Neural cell (in vitro differentiated cells): ENCODE results near the gene KLHDC3. TPM values are rescaled to one million over a fixed set of nuclear protein-coding genes. Genes with fewer than 3 reads are reported as not detected.

ENCODE experiments used
- H2AFZ ChIP-seq: fragments of 200-600, 300-800 bp; sonication (generic), shearing (Covaris generic); 2 replicates; pipeline ENCODE4 v1.6.0; 2014; ENCODE audit warnings: low read depth, mild to moderate bottlenecking, antibody characterized with exemption, low read length, moderate library complexity
- H3F3A ChIP-seq: fragments of 200-600 bp; shearing (Covaris generic); 2 replicates; pipeline ENCODE4 v1.6.1; 2016; ENCODE audit warnings: mild to moderate bottlenecking, moderate library complexity, mixed read lengths, antibody characterized with exemption, low read length; ENCODE audit not compliant: insufficient read depth, poor library complexity, severe bottlenecking
- H3K27ac ChIP-seq: fragments of 200-600, 300-800 bp; sonication (generic), shearing (Covaris generic); 2 replicates; pipeline ENCODE4 v1.5.1; 2014; ENCODE audit warnings: mild to moderate bottlenecking, low read length, moderate library complexity
- H3K27me3 ChIP-seq: fragments of 300-800, 200-600 bp; sonication (generic), shearing (Covaris generic); 2 replicates; pipeline ENCODE4 v1.6.0; 2014; ENCODE audit warnings: mild to moderate bottlenecking, low read depth, low read length, moderate library complexity; ENCODE audit not compliant: insufficient read depth
- H3K36me3 ChIP-seq: fragments of 300-800, 200-600 bp; sonication (generic), shearing (Covaris generic); 2 replicates; pipeline ENCODE4 v1.5.1; 2014; ENCODE audit warnings: mild to moderate bottlenecking, antibody characterized with exemption, low read length, moderate library complexity; ENCODE audit not compliant: insufficient read depth
- H3K4me2 ChIP-seq: fragments of 300-800, 200-600 bp; sonication (generic), shearing (Covaris generic); 2 replicates; pipeline ENCODE4 v1.6.0; 2014; ENCODE audit warnings: mild to moderate bottlenecking, low read length
- H3K4me3 ChIP-seq: fragments of 300-800, 200-600 bp; sonication (generic), shearing (Covaris generic); 2 replicates; pipeline ENCODE4 v1.5.1; 2014; ENCODE audit warnings: mild to moderate bottlenecking, low read length, moderate library complexity
- H3K79me2 ChIP-seq: fragments of 200-600 bp; shearing (Covaris generic); replicated peaks from 2 replicates; pipeline ENCODE4 v1.6.0; 2014; ENCODE audit warnings: mild to moderate bottlenecking, low read length, moderate library complexity; ENCODE audit not compliant: insufficient read depth
- H3K9ac ChIP-seq: fragments of 300-800, 200-600 bp; sonication (generic), shearing (Covaris generic); 2 replicates; pipeline ENCODE4 v1.6.1; 2016; ENCODE audit warnings: mild to moderate bottlenecking, low read length, mixed read lengths
- H3K9me2 ChIP-seq: fragments of 200-600 bp; shearing (Covaris generic); 2 replicates; pipeline ENCODE4 v1.6.1; 2016; ENCODE audit warnings: mild to moderate bottlenecking, low read length, mixed read lengths; ENCODE audit not compliant: insufficient read depth
- H3K9me3 ChIP-seq: fragments of 200-600, 300-800 bp; sonication (generic), shearing (Covaris generic); 2 replicates; pipeline ENCODE4 v1.6.1; 2016; ENCODE audit warnings: mild to moderate bottlenecking, mixed run types, low read length, moderate library complexity, mixed read lengths
- H4K20me1 ChIP-seq: fragments of 200-600 bp; shearing (Covaris generic); 2 replicates; pipeline ENCODE4 v1.6.1; 2016; ENCODE audit warnings: mild to moderate bottlenecking, mixed run types; ENCODE audit not compliant: insufficient read depth
- EP300 ChIP-seq: fragments of 450-650 bp; conservative IDR thresholded peaks from 2 replicates; pipeline ENCODE4 v1.6.1; 2014; ENCODE audit warnings: antibody characterized with exemption, mild to moderate bottlenecking, moderate library complexity; ENCODE audit not compliant: poor library complexity, severe bottlenecking
- EZH2 ChIP-seq: fragments of 200-600, 300-800 bp; shearing (Covaris generic), sonication (generic); IDR thresholded peaks from 2 replicates; pipeline ENCODE4 v1.6.1; 2014; ENCODE audit warnings: antibody characterized with exemption, low read length, borderline replicate concordance, mild to moderate bottlenecking; ENCODE audit not compliant: insufficient read depth, poor library complexity, severe bottlenecking
- MXI1 ChIP-seq: fragments of 450-650 bp; conservative IDR thresholded peaks from 2 replicates; pipeline ENCODE4 v1.6.1; 2014; ENCODE audit warnings: antibody characterized with exemption, mild to moderate bottlenecking; ENCODE audit not compliant: poor library complexity, severe bottlenecking
- POLR2AphosphoS5 ChIP-seq: IDR thresholded peaks from 2 replicates; pipeline ENCODE4 v1.6.1; 2012
- RAD21 ChIP-seq: fragments of 450-650 bp; conservative IDR thresholded peaks from 2 replicates; pipeline ENCODE4 v1.6.1; 2014; ENCODE audit warnings: antibody characterized with exemption, mild to moderate bottlenecking, moderate library complexity
- REST ChIP-seq: IDR thresholded peaks from 2 replicates; pipeline ENCODE4 v1.6.1; 2012; ENCODE audit warnings: borderline replicate concordance
- SMC3 ChIP-seq: fragments of 450-650 bp; conservative IDR thresholded peaks from 2 replicates; pipeline ENCODE4 v1.6.1; 2014; ENCODE audit warnings: antibody characterized with exemption, mild to moderate bottlenecking, moderate library complexity; ENCODE audit not compliant: poor library complexity
- TAF1 ChIP-seq: IDR thresholded peaks from 2 replicates; pipeline ENCODE4 v1.6.1; 2012; ENCODE audit warnings: low read depth
- polyA plus RNA-seq: library from polyadenylated mRNA; depleted of rRNA; stranded (reverse); fragments of >200 nt; gene quantifications from 2 replicates; pipeline ENCODE4 v1.2.3, GENCODE V29; 2014
- TF ChIP-seq, protein P1 (sequence below): fragments of 450-650 bp; IDR thresholded peaks from 2 replicates; pipeline ENCODE4 v1.5.1; 2014; ENCODE audit warnings: antibody characterized with exemption, mild to moderate bottlenecking, moderate library complexity; ENCODE audit not compliant: poor library complexity, severe bottlenecking

Gene KLHDC3
- polyA plus RNA-seq, 1 donor from 2014 or later = 232 TPM

DNA sequence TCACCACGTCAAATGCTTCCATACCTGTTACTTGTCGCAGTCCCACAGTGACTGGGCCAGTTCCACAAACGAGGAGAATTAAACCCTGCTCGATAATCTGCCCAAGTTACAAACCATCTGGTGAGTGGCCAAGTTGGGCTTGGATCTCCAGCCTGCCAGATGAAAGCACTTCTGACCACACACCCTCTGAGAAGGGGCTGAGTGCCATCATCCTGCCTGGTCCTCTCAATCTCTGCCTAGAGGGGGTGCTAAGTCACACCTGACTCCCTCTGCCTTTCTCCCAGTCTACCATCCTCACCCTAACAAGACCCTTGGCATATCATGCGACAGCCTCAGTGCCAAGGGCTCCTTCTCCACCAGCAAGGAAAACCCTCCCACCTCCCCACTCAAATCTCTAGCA is 23.1 kb downstream of the KLHDC3 start:
- Histone ChIP-seq H3K9ac (no peak overlapping the region), H2AFZ (no peak overlapping the region), H3K36me3 (no peaks in the 10 kb centered on the region), H3K9me3 (no peaks in the 10 kb centered on the region), H3K4me2 (no peak overlapping the region), H3K9me2 (no peaks in the 10 kb centered on the region), H3F3A (no peaks in the 10 kb centered on the region), H3K27me3 (no peaks in the 10 kb centered on the region), H3K27ac (no peak overlapping the region), H3K4me3 (no peak overlapping the region), H4K20me1 (no peaks in the 10 kb centered on the region), H3K79me2 (no peaks in the 10 kb centered on the region)
- TF ChIP-seq EZH2 = no peak
- TF ChIP-seq, protein P1, sequence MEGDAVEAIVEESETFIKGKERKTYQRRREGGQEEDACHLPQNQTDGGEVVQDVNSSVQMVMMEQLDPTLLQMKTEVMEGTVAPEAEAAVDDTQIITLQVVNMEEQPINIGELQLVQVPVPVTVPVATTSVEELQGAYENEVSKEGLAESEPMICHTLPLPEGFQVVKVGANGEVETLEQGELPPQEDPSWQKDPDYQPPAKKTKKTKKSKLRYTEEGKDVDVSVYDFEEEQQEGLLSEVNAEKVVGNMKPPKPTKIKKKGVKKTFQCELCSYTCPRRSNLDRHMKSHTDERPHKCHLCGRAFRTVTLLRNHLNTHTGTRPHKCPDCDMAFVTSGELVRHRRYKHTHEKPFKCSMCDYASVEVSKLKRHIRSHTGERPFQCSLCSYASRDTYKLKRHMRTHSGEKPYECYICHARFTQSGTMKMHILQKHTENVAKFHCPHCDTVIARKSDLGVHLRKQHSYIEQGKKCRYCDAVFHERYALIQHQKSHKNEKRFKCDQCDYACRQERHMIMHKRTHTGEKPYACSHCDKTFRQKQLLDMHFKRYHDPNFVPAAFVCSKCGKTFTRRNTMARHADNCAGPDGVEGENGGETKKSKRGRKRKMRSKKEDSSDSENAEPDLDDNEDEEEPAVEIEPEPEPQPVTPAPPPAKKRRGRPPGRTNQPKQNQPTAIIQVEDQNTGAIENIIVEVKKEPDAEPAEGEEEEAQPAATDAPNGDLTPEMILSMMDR = no peak

DNA sequence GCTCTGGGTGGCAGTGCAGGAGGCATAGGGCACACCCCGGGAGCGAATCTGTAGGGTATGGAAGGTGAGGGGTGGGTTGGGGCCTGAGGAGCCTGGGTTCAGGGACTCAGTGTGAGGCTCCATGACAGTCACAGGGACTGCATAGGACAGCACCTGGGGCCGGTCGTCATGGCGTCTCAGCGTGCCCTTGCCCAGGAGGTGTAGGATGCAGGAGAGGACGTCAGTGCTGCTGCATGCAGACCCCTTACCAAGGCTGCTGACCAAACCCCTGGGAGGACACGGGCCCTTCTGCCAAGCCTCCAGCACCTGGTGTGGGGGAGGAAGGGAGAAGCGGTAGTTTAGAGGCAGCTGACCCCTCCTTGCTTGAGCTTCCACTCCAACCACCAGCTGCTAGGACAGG is 23.7 kb downstream of the KLHDC3 start:
- Histone ChIP-seq H3K27me3 (no peaks in the 10 kb centered on the region), H3K4me2 (no peak overlapping the region), H3K9ac (no peak overlapping the region), H3K36me3 (no peaks in the 10 kb centered on the region), H4K20me1 (no peaks in the 10 kb centered on the region), H3K4me3 (no peak overlapping the region), H3K27ac (no peak overlapping the region), H3F3A (no peaks in the 10 kb centered on the region), H3K9me3 (no peaks in the 10 kb centered on the region), H3K9me2 (no peaks in the 10 kb centered on the region), H2AFZ (no peak overlapping the region), H3K79me2 (no peaks in the 10 kb centered on the region)
- TF ChIP-seq MXI1 = no peak
- TF ChIP-seq, protein P1 = no peak
- TF ChIP-seq SMC3 = no peak
- no peak for TF ChIP-seq EZH2
- TF ChIP-seq RAD21 = no peak
- TF ChIP-seq REST = no peak
- TF ChIP-seq POLR2AphosphoS5 = no peak
- no peak for TF ChIP-seq TAF1
- no peak for TF ChIP-seq EP300
